Mucosa of stomach (tissue), 1 donor: ENCODE data around the gene CDSN.

Experiments used
- H3K27me3 ChIP-seq: one replicate; pipeline ENCODE4 v1.7.0; 2013; ENCODE audit warnings: mild to moderate bottlenecking, low read length; ENCODE audit not compliant: control insufficient read depth, insufficient read depth
- H3K36me3 ChIP-seq: one replicate; pipeline ENCODE4 v1.7.0; 2013; ENCODE audit warnings: low read length; ENCODE audit not compliant: control insufficient read depth, insufficient read depth
- H3K4me1 ChIP-seq: one replicate; pipeline ENCODE4 v1.7.0; 2013; ENCODE audit warnings: mild to moderate bottlenecking, low read length; ENCODE audit not compliant: control insufficient read depth, insufficient read depth
- H3K4me3 ChIP-seq: one replicate; pipeline ENCODE4 v1.7.0; 2013; ENCODE audit warnings: low read length
- H3K9ac ChIP-seq: one replicate; pipeline ENCODE4 v1.7.0; 2013; ENCODE audit warnings: mild to moderate bottlenecking, low read length, moderate library complexity
- H3K9me3 ChIP-seq: one replicate; pipeline ENCODE4 v1.7.0; 2013; ENCODE audit warnings: mild to moderate bottlenecking, low read length, moderate library complexity; ENCODE audit not compliant: control insufficient read depth
- donor health status: Pancreatic carcinoma.

CDSN gene

DNA sequence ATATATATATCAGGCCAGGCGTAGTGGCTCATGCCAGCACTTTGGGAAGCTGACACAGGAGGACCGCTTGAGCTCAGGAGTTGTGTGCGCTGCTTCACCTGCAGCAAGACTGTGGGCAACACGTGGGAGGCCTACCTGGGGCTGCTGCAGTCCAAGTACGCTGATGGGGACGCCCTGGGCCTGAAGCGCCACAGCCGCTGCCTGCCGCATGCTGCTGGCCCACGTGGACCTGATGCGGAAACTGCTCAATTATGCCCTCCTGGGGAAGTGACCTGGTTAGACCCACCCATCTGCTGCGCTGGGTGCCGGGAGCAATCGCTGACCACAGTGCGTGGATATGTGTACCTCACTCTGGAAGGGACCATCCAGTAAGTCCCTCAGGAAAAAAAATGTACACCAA, 20.4 kb upstream of the CDSN start:
- peaks cover 53% of the 10 kb centered on the region for H3K4me1 ChIP-seq
- no peaks in the 10 kb centered on the region for H3K27me3 ChIP-seq
- no peaks in the 10 kb centered on the region for H3K36me3 ChIP-seq
- no peak overlapping the region for H3K4me3 ChIP-seq
- H3K9me3 ChIP-seq = no peaks in the 10 kb centered on the region
- no peak overlapping the region for H3K9ac ChIP-seq

DNA sequence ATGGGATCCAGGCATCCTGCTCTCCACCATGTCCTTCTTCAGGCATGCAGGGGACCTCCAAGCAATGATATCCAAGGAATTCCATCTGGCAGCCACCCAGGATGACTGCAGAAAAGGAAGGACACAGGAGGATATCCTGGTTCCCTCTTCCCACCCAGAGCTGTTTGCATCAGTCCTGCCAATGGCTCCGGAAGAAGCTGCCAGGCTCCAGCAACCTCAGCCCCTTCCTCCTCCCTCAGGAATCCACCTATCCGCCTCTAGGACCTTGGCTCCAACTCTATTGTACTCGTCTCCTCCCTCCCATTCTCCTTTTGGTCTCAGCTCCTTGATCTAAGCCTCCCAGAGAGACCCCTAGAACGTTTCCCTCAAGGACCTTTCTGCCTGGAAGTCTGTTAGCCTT, 19.4 kb upstream of the CDSN start:
- H3K9ac ChIP-seq = no peak overlapping the region
- no peaks in the 10 kb centered on the region for H3K36me3 ChIP-seq
- H3K4me3 ChIP-seq = no peak overlapping the region
- no peaks in the 10 kb centered on the region for H3K27me3 ChIP-seq
- peaks cover 43% of the 10 kb centered on the region for H3K4me1 ChIP-seq
- no peaks in the 10 kb centered on the region for H3K9me3 ChIP-seq

DNA sequence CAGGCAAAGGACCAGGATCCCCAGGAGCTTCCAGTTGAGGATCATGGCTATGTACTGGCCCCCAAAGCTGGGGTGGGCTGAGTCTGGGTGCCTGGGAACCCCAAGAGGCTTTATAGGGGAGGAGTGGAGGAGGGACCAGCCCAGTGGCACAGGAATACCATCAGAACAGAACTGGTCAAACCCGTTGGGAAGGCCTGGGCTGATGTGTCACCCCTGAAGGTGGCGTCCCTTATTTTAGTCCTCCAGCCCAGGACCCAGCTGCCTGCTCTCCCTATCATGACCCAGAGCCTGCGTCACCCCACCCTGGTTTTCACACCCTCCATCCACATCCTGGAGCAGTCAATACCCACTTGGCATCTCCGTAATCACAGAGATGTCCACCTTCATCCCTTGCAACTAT, 18.7 kb upstream of the CDSN start, which contains the start of gene PSORS1C2:
TSS of gene PSORS1C2 (minus strand) at position 85 of the 400 bp plus-strand sequence. CDS start at position 45, 40 bp downstream.
- Histone ChIP-seq H3K9ac (peak within 1 kb of the TSS; percentile 68), H3K4me1 (peaks cover 37% of the 10 kb centered on the region), H3K36me3 (no peaks in the 10 kb centered on the region), H3K27me3 (no peaks in the 10 kb centered on the region), H3K9me3 (no peaks in the 10 kb centered on the region), H3K4me3 (peak within 1 kb of the TSS; percentile 22)

DNA sequence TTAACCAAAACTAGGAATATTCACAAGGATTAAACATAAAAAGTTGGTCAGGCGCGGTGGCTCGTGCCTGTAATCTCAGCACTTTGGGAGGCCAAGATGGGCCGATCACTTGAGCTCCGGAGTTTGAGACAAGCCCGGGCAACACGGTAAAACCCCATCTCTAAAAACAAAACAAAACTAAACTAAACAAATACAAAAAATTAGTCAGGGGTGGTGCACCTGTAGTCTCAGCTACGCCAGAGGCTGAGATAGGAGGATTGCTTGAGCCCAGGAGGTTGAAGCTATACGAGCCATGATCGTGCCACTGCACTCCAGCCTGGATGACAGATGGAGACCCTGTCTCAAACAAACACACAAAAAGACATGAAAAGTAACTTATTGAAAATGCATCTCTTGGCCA, 15.5 kb upstream of the CDSN start:
- H3K9me3 ChIP-seq = no peaks in the 10 kb centered on the region
- H3K4me3 ChIP-seq = no peak overlapping the region
- peaks cover 23% of the 10 kb centered on the region for H3K4me1 ChIP-seq
- no peak overlapping the region for H3K9ac ChIP-seq
- no peaks in the 10 kb centered on the region for H3K27me3 ChIP-seq
- H3K36me3 ChIP-seq = no peaks in the 10 kb centered on the region

DNA sequence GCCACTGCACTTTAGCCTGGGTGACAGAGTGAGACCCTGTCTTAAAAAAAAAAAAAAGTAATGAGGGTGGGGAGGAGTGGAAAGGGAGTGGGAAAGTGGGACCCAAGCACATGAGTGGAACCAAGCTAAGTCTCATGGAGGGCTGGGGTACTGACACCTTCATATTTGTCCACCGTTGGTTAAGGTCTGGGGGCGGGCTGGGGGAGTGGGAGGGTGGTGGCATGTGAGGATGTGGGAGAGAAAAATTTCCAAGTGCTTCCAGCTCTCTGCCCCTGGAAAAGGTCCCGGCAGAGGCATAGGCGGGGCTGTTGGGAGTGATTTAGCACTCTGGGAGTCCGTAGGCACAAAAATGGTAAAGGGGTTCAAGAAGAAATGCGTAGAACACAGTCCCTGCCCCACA, 12.6 kb upstream of the CDSN start:
- no peaks in the 10 kb centered on the region for H3K9me3 ChIP-seq
- no peak overlapping the region for H3K4me3 ChIP-seq

DNA sequence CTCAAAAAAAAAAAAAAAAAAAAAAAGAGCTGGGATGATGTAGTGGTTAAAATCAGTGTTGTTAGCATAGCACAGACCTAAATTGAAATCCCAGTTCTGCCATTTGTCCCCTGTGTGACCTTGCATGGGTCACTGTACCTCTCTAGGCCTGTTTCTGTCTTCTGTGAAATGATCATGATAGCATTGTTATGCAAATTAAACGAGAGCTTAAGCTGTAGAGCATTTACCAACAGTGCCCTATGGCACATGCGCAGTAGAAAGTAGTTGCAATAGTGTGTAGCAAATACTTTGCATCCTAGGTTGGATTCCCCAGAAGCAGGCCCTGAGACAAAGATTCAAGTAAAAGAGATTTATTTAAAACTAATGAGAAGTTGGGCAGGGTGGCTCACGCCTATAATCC, 11.3 kb upstream of the CDSN start:
- H3K9me3 ChIP-seq = no peaks in the 10 kb centered on the region
- no peaks in the 10 kb centered on the region for H3K27me3 ChIP-seq
- H3K36me3 ChIP-seq = no peaks in the 10 kb centered on the region
- H3K4me3 ChIP-seq = no peak overlapping the region
- no peak overlapping the region for H3K9ac ChIP-seq
- H3K4me1 ChIP-seq = peaks cover 13% of the 10 kb centered on the region

More for the DNA sequence above, 12.6 kb upstream of the CDSN start:
- no peaks in the 10 kb centered on the region for H3K36me3 ChIP-seq
- no peak overlapping the region for H3K9ac ChIP-seq
- peaks cover 7% of the 10 kb centered on the region for H3K4me1 ChIP-seq
- no peaks in the 10 kb centered on the region for H3K27me3 ChIP-seq

DNA sequence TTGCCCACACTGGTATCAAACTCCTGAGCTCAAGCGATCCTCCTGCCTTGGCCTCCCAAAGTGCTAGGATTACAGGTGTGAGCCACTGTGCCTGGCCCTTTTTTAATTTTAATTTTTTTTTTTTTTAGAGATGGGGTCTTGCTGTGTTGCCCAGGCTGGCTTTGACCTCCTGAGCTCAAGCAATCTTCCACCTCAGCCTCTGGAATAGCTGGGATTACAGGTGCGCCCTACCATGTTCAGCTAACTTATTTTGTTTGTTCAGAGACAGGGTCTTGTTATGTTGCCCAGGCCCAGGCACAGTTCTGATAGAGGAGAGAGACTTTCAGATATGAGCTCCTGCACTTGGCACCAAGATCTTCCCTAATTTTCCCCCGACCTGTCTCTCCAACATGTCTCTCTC, 10.5 kb upstream of the CDSN start:
- H3K4me3 ChIP-seq = no peak overlapping the region
- no peak overlapping the region for H3K9ac ChIP-seq
- no peaks in the 10 kb centered on the region for H3K27me3 ChIP-seq
- H3K36me3 ChIP-seq = peaks cover 4% of the 10 kb centered on the region
- H3K9me3 ChIP-seq = no peaks in the 10 kb centered on the region
- H3K4me1 ChIP-seq = peaks cover 21% of the 10 kb centered on the region

DNA sequence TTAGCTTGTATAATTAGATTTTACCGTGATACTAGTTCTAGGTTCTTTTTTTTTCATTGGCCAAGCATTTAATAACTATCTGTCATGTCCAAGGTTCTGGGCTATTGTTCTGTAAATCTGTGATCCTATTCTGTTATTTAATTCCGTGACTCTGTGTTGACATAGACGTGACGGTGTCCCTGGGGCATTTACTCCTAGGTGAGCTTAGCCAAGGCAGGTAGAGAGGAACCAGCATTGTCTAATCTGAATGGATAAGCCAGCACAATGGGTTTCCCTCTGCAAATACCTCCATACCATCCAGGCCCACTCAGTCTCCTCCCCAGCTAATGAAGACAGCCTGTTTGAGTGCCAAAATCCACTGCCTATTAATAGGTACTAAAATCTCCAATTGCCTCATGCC, 8.9 kb upstream of the CDSN start:
- Histone ChIP-seq H3K36me3 (peaks cover 4% of the 10 kb centered on the region), H3K9ac (no peak overlapping the region), H3K9me3 (no peaks in the 10 kb centered on the region), H3K27me3 (no peaks in the 10 kb centered on the region), H3K4me1 (peaks cover 33% of the 10 kb centered on the region), H3K4me3 (no peak overlapping the region)

DNA sequence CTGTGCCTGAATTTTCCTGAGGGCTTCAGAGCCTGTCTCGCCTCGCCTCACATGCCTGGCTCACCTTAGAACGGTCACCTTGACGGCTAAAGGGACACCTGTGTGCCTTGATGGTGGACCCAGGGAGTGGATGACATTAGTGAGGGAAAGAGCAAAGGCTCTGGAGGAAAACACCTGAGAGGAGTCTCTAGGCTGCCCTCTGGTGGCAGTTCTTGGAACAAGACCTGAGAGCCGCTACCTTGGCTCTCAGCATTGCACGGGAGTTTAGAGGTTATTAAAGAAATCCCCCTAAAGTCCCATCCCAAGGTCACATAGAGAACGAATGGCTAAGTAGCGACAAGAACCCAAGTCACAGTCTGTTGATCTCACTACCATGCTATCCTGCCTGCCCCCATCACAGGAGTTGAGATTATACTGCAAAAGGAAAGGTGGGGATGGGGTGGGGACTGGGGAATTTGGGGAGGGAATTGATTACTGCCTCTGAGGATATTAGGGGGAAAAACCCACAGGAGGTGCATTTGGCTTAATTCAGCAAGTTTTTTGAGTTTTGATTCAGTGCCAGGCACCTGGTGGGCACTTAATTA, 7.9 kb upstream of the CDSN start:
- no peaks in the 10 kb centered on the region for H3K27me3 ChIP-seq
- no peak overlapping the region for H3K9ac ChIP-seq
- H3K4me3 ChIP-seq = no peak overlapping the region
- no peaks in the 10 kb centered on the region for H3K9me3 ChIP-seq
- peaks cover 33% of the 10 kb centered on the region for H3K4me1 ChIP-seq
- peaks cover 4% of the 10 kb centered on the region for H3K36me3 ChIP-seq

DNA sequence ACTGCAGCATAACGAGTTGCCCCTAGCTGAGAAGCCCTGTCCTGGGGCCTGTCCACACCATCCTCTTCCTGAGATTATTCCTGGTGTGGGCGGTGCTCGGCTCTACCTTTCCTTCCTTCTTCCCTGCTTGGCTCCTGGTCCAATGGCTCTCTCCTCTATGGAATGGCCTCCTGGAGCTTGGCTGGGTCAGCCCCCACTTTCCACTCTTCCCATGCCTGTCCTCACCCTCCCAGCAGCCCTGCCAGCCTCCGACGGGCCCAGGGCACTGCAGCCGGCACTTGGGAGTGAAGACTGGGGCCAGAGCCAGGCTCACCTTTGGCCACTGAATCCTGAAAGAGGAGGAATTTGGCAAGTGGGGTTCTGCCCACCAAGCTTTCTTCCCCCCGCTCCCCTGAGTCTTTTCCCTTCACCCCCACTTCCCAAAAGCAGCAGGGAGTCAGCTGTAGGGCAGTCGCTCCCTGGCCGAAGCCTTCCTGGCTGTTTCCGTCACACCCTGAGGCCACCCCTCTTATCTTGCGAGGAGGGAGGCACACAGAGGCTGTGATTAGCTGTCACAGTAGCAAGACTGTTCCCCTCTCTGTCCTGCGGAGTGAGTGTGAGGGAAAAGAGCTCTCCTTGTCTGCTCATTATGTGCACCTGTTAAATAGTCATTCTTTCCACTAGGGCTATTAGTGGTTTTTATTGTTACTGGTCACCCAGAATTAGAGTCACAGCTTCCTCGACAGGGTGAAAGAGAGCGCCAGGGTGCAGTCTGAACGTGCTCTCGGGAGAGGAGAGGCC, 6.3 kb upstream of the CDSN start:
- Histone ChIP-seq H3K9me3 (no peaks in the 10 kb centered on the region), H3K4me3 (no peak overlapping the region), H3K9ac (peak overlapping the region; percentile 38), H3K36me3 (peaks cover 4% of the 10 kb centered on the region), H3K27me3 (no peaks in the 10 kb centered on the region), H3K4me1 (peaks cover 38% of the 10 kb centered on the region)

DNA sequence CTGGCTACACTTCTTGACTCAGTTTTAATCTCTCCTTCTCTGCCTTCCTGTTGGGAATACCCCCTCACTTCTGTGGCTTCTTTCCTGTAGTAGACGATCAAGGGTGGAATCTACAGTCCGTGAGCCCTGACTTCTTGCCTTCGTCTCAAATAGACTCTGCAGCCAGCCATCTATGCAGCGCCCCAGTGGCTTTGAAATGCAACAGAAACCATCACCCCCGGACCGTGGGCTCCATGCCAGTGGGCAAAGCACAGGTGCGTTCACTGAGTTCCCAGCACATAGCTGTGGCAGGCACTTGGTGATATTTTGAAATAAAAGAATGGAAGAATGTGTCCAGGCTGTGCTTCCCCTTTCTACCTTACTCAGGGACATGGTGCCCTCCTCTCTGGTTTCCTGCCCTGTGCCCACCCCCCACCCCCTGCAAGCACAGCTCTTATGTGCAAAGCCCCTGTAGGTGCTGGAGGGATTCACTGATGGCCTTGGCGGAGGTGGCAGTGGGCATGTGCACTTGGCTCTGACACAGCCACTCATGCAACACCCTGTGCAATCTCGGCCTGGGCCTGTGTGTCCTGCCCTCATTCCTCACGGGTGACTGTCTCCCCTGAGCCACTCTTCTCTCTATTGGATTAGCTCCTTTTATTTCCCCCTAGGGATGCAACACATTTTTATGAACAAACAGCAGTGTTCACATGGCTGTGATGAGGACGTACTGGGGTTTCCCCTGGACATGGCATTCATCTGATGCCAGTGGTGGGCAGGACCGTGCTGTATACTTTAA, 5.5 kb upstream of the CDSN start:
- Histone ChIP-seq H3K36me3 (peaks cover 4% of the 10 kb centered on the region), H3K4me1 (peaks cover 38% of the 10 kb centered on the region), H3K4me3 (no peak overlapping the region)

DNA sequence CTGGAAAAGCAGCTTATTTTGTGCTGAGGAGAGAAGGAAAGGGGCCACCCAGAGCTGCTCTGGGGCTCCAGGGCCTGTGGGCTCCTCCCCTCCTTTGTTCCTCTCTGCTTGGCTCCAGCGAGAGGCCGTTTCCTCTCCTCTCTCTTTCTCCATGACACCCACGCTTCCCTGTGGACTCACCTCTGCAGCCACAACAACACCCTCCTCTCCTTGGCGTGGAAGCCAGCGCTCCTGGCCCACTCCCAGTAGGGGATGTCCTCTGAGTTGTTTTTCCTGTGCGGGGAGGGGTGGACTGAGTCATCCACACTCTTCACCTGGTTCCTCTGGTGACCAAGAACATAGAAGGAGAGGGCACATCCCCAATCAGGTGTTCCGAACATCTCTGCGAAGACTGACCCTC, 4.9 kb upstream of the CDSN start:
- peaks cover 4% of the 10 kb centered on the region for H3K36me3 ChIP-seq
- no peak overlapping the region for H3K9ac ChIP-seq
- no peaks in the 10 kb centered on the region for H3K9me3 ChIP-seq
- peaks cover 38% of the 10 kb centered on the region for H3K4me1 ChIP-seq
- no peak overlapping the region for H3K4me3 ChIP-seq
- H3K27me3 ChIP-seq = no peaks in the 10 kb centered on the region

More for the DNA sequence above, 5.5 kb upstream of the CDSN start:
- no peaks in the 10 kb centered on the region for H3K27me3 ChIP-seq
- no peaks in the 10 kb centered on the region for H3K9me3 ChIP-seq
- peak overlapping the region; percentile 38 for H3K9ac ChIP-seq
